HG03103 (cell line): ENCODE measurements around the gene UNKL.
"Not testable (repeated sequence)": the region's sequence is repeated elsewhere in the genome, so short reads cannot be mapped to it uniquely, and the experiment has no call there.

ENCODE experiments used
- ATAC-seq: cut with Tn5 transposase; IDR thresholded peaks from one replicate; pipeline ENCODE4 v1.9.1; 2021; ENCODE audit warnings: low read depth; ENCODE audit not compliant: unreplicated experiment

The UNKL gene

GRCh38 chr16:1330260-1330914 is 84.1 kb downstream of the UNKL start:
- ATAC-seq = no peak

GRCh38 chr16:1328961-1329360 is 85.5 kb downstream of the UNKL start:
- ATAC-seq = not testable (repeated sequence)

GRCh38 chr16:1328136-1328535 is 86.4 kb downstream of the UNKL start:
- ATAC-seq = not testable (repeated sequence)

- ATAC-seq = no peak
Measured at GRCh38 chr16:1327619-1327947, 86.9 kb downstream of the UNKL start.

- ATAC-seq = no peak
Measured at GRCh38 chr16:1326946-1327618, 87.4 kb downstream of the UNKL start.

GRCh38 chr16:1326391-1326790 is 88.1 kb downstream of the UNKL start:
- ATAC-seq = no peak

GRCh38 chr16:1325673-1326371 is 88.7 kb downstream of the UNKL start:
- ATAC-seq = no peak

GRCh38 chr16:1325261-1325660 is 89.2 kb downstream of the UNKL start:
- ATAC-seq = no peak

- no peak for ATAC-seq
Measured at GRCh38 chr16:1324286-1324826, 90.1 kb downstream of the UNKL start.

GRCh38 chr16:1323296-1324239 is 90.9 kb downstream of the UNKL start:
- no peak for ATAC-seq

GRCh38 chr16:1322407-1322806 is 92.1 kb downstream of the UNKL start:
- no peak for ATAC-seq

- no peak for ATAC-seq
Measured at GRCh38 chr16:1320658-1321240, 93.8 kb downstream of the UNKL start.

- ATAC-seq = no peak
Measured at GRCh38 chr16:1320097-1320496, 94.4 kb downstream of the UNKL start.

- ATAC-seq = no peak
Measured at GRCh38 chr16:1319041-1319440, 95.5 kb downstream of the UNKL start.

GRCh38 chr16:1318268-1318545 is 96.3 kb downstream of the UNKL start:
- ATAC-seq = no peak

- no peak for ATAC-seq
Measured at GRCh38 chr16:1317479-1318267, 96.8 kb downstream of the UNKL start.

GRCh38 chr16:1316033-1316405 is 98.5 kb downstream of the UNKL start:
- no peak for ATAC-seq

GRCh38 chr16:1315081-1316032 is 99.1 kb downstream of the UNKL start:
- no peak for ATAC-seq
